Effector CD4-positive, alpha-beta T cell (primary cell): Measurements from ENCODE around the gene TEX48.

Experiments used
- DNase-seq: peaks from one replicate; pipeline ENCODE4 v3.0.0-alpha.2; 2020

TEX48 gene

DNA sequence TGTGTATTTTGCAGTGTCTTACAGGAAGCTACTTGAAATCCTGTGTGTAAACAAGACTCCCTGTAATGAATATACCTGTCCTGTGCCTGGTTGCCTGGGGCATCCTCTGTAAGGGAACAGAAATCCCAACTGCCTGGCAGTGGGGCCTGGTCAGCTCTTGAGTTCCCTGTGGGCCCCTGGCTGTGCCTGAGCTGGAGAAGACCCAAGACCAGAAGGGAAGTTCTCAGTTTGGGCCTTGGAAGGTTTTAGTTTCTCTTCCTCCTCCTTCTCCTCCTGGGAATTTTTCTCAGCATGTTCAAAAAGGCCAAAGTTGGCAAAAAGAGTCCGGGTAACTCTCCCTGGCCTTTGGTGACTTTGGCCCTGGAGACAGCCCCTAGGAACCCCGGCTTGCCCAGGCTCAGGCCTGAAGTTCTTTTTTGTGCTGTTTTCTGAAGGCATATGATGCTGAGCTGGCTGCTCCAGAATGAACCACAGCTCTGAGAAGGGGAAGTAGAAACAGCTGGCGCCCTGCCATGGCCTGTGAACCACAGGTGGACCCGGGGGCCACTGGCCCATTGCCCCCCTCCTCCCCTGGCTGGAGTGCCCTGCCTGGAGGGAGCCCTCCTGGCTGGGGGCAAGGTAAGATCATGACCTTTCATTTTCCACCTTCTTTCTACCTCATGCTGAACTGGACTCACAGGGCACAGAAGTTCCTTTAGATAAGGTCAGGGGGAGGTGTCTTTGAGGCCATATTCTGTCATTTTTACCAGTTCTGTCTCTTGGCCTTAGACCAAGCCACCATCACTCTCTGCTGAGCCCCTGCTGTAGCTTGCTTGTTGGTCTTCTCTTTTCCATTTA, 65.1 kb downstream of the TEX48 start:
- no peak for DNase-seq
